Stomach smooth muscle (tissue), 2 donors: Measurements from ENCODE around the gene GTF2H4.
"Not testable (repeated sequence)": the region's sequence is repeated elsewhere in the genome, so short reads cannot be mapped to it uniquely, and the experiment has no call there.

ENCODE experiments used
- H3K27ac ChIP-seq: one replicate; pipeline ENCODE4 v1.7.0; 2013; ENCODE audit warnings: mild to moderate bottlenecking, low read length, inconsistent platforms
- H3K27me3 ChIP-seq, 2 donors: one replicate each; pipeline ENCODE4 v1.7.0; 2013; ENCODE audit warnings: low read length in 2 of 2; ENCODE audit not compliant: insufficient read depth in 2 of 2, control insufficient read depth in 1 of 2
- H3K36me3 ChIP-seq, 2 donors: one replicate each; pipeline ENCODE4 v1.7.0; 2013; ENCODE audit warnings: low read length in 2 of 2; ENCODE audit not compliant: control insufficient read depth in 2 of 2, insufficient read depth in 2 of 2
- H3K4me1 ChIP-seq: one replicate; pipeline ENCODE4 v1.7.0; 2013; ENCODE audit warnings: low read length; ENCODE audit not compliant: control insufficient read depth, insufficient read depth
- H3K4me3 ChIP-seq, 2 donors: one replicate each; pipeline ENCODE4 v1.7.0; 2013; ENCODE audit warnings: low read length in 2 of 2
- H3K9ac ChIP-seq, 2 donors: one replicate each; pipeline ENCODE4 v1.7.0; 2013; ENCODE audit warnings: low read length in 2 of 2, mild to moderate bottlenecking in 1 of 2
- H3K9me3 ChIP-seq, 2 donors: one replicate each; pipeline ENCODE4 v1.7.0; 2013; ENCODE audit warnings: low read length in 2 of 2; ENCODE audit not compliant: control insufficient read depth in 2 of 2
- donor health status: healthy.
- donor health status: Pancreatic carcinoma.

GTF2H4 gene

DNA sequence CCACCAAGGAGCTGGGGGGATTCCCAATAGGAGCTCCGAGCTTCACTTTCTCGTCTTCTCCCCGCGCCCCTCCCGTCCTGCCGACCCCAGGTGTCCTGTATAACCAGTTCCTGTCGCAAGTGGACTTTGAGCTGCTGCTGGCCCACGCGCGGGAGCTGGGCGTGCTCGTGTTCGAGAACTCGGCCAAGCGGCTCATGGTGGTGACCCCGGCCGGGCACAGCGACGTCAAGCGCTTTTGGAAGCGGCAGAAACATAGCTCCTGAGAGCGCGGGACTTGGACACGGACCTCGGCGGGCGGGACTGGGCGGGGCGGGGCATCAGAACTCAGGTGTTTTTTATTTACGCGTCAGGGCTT, 5.7 kb downstream of the GTF2H4 start:
- Histone ChIP-seq H3K27me3 (no peaks in the 10 kb centered on the region), H3K9me3 (no peaks in the 10 kb centered on the region), H3K9ac (peak overlapping the region; percentile 55 to 67), H3K27ac (peak overlapping the region; percentile 93), H3K4me1 (peaks cover 35% of the 10 kb centered on the region), H3K36me3 (peaks cover 14 to 33% of the 10 kb centered on the region in 2 donors), H3K4me3 (peak overlapping the region; percentile 34 to 80)

DNA sequence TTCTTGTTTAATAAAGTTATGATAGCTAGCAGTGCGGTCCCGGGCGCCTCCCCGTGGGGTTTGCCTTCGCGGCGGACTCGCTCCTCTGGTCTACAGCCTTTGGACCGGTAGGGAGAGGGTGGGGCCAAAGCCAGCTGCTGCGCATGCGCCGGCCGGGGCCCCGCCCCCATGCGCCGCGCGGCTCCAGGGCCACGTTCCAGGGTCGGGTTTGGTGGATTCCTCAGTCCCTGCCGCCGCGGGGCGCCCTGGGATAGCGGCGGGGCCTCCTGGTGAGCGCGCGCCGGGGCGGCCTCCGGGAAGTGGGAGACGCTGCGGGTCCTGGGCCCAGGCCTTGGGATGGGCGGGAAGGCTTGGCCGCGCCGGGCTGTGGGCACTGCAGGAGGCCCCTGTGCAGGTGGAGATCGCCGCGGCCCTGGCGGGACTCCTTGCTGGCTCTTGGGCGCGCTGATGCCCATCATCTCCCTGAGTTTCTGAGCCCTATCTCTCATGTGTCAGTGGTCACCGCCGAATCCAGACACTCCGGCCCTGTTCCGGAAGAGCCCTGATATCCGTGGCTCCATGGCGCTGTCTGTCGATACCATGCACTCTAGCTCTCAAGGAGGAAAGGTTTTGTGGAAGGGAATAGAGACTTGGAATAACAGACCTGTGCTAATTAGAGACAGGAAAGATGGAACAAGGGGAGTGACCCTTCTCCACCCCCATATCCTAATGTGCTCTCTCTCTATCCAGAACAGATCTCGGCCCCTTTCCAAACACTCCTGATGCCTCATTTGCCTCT, 6.3 kb downstream of the GTF2H4 start, which contains the start of gene VARS2:
Gene VARS2 (plus strand): TSS at position 163 of the 778 bp plus-strand sequence. CDS start 599 bp downstream, at position 762.
- Histone ChIP-seq H3K36me3 (peaks cover 16 to 33% of the 10 kb centered on the region in 2 donors), H3K27ac (peak within 1 kb of the TSS; percentile 93), H3K9ac (peak within 1 kb of the TSS; percentile 94 to 95), H3K4me1 (peaks cover 30% of the 10 kb centered on the region), H3K9me3 (no peaks in the 10 kb centered on the region), H3K4me3 (peak within 1 kb of the TSS; percentile 76 to 80), H3K27me3 (no peaks in the 10 kb centered on the region)

DNA sequence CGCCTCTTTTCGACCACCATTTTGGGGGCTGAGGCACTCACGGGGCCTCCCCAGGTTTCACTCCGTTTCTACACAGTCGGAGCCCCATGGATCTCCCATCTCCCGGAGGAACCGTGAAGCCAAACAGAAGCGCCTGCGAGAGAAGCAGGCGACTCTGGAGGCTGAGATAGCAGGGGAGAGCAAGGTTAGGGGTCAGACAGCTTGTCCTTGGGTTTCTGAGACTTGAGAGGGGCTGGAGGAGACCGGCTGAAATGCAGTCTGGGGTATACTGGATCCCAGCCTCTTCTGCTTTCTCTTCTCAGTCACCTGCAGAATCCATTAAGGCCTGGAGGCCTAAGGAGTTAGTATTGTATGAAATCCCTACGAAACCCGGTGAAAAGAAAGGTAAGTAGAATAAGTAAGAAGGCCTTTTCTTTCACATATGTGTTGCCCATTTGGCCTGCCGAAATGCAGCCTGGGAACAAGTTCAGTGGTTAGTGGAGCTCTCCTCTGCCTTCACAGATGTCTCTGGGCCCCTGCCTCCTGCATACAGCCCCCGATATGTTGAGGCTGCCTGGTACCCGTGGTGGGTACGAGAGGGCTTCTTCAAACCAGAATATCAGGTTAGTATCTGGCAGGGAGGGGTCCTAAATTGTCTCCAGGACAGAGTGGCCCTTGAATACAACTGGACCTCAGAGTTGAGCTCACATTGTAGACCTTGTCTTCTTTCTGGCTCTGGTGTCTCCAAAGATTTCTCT, 7.0 kb downstream of the GTF2H4 start:
- H3K36me3 ChIP-seq: peaks cover 22 to 36% of the 10 kb centered on the region in 2 donors
- H3K9ac ChIP-seq: peak overlapping the region; percentile 94 to 95
- H3K4me3 ChIP-seq: peak overlapping the region; percentile 76 to 80
- no peaks in the 10 kb centered on the region for H3K27me3 ChIP-seq
- H3K27ac ChIP-seq: peak overlapping the region; percentile 93
- peaks cover 26% of the 10 kb centered on the region for H3K4me1 ChIP-seq
- no peaks in the 10 kb centered on the region for H3K9me3 ChIP-seq

DNA sequence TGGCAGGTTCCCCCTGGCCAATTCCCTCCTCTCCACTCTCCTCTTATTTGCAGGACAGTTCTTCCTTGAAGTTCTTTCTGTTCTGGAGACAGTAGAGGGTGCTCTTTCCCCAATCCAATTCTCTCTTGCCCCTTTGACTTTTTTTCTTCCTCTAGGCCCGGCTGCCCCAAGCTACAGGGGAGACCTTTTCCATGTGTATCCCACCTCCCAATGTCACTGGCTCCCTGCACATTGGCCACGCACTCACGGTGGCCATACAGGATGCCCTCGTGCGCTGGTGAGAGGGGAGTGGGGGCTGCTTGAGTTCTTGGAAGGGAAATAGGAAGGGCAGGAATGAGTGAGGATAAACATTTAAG, 7.6 kb downstream of the GTF2H4 start:
- peak overlapping the region; percentile 94 to 95 for H3K9ac ChIP-seq
- H3K27me3 ChIP-seq: no peaks in the 10 kb centered on the region
- H3K27ac ChIP-seq: peak overlapping the region; percentile 93
- peak overlapping the region in 1 of 2 donors; percentile 12 for H3K4me3 ChIP-seq
- H3K9me3 ChIP-seq: no peaks in the 10 kb centered on the region
- H3K36me3 ChIP-seq: peaks cover 26 to 38% of the 10 kb centered on the region in 2 donors
- H3K4me1 ChIP-seq: peaks cover 26% of the 10 kb centered on the region

DNA sequence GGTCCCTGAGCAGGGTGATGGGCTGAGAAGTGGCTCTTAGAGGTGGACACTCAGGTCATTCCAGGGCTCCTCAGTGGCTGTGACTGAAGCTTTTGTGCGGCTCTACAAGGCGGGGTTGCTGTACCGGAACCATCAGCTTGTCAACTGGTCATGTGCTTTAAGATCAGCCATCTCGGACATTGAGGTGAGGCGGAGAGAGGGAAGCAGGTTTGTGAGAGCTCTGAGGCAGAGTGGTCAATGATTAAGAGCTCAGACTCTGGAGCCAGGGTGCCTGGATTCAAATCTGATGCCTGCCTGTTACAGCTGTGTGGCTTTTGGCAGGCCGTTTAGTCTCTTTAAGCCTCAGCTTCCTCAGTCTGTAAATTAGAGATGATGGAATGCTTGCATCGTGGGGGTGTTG, 9.0 kb downstream of the GTF2H4 start:
- Histone ChIP-seq H3K4me1 (peaks cover 26% of the 10 kb centered on the region), H3K27ac (no peak overlapping the region), H3K36me3 (peaks cover 26 to 36% of the 10 kb centered on the region in 2 donors), H3K9me3 (no peaks in the 10 kb centered on the region), H3K9ac (no peak overlapping the region), H3K4me3 (no peak overlapping the region), H3K27me3 (no peaks in the 10 kb centered on the region)

DNA sequence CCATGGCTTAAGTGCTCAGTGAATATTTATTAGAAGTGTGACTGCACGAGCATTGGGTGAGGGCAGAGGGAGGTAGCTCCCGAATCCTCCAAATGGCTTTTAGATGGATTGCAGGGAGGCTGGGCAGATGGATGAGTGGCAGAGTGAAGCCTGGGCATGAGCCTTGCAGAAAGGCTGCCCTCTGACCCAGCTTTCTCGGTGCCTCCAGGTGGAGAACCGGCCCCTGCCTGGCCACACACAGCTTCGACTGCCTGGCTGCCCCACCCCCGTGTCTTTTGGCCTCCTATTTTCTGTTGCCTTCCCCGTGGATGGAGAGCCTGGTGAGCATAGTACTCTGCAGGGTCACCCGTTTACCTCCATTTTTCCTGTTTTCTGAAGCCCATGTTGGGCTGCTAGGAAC, 9.5 kb downstream of the GTF2H4 start:
- no peak overlapping the region for H3K9ac ChIP-seq

DNA sequence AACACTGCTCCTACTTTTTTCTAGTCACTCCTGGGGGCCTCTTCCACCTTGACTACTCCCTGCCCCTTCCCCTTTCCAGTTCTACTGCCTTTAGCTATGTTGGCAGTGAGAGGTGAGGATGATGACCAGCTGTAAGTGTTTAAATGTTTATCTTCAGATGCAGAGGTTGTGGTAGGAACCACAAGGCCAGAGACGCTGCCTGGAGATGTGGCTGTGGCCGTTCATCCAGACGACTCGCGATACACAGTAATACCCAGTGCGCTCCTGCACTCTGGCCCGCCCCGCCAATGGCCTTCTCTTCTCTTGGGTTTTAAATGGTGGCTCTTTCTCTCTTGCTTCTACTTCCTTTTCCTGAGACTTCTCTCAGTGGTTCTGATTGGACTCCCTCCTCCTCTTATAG, 10.7 kb downstream of the GTF2H4 start:
- Histone ChIP-seq H3K4me1 (peaks cover 21% of the 10 kb centered on the region), H3K9me3 (no peaks in the 10 kb centered on the region), H3K9ac (no peak overlapping the region), H3K27me3 (no peaks in the 10 kb centered on the region), H3K36me3 (peaks cover 30 to 46% of the 10 kb centered on the region in 2 donors), H3K27ac (no peak overlapping the region), H3K4me3 (no peak overlapping the region)

More for the DNA sequence above, 9.5 kb downstream of the GTF2H4 start:
- H3K4me1 ChIP-seq: peaks cover 26% of the 10 kb centered on the region
- H3K27ac ChIP-seq: no peak overlapping the region
- no peaks in the 10 kb centered on the region for H3K9me3 ChIP-seq
- no peak overlapping the region for H3K4me3 ChIP-seq
- peaks cover 23 to 37% of the 10 kb centered on the region in 2 donors for H3K36me3 ChIP-seq
- no peaks in the 10 kb centered on the region for H3K27me3 ChIP-seq

DNA sequence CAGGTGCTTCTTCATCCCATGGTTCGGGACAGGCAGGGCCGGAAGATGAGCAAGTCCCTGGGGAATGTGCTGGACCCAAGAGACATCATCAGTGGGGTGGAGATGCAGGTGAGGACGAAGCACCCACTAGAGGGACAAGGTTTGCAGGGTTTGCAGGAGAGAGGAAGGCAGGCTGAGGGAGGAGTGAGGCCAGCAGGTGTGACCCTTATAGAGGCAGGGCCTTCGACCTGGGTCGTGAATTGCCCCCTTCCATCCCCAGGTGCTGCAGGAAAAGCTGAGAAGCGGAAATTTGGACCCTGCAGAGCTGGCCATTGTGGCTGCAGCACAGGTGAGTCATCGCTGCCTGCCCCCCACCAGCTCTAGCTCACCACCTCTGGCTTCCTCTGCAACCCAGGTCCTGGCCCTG, 14.4 kb downstream of the GTF2H4 start:
- no peak overlapping the region for H3K9ac ChIP-seq
- H3K36me3 ChIP-seq: peaks cover 45 to 56% of the 10 kb centered on the region in 2 donors
- H3K27ac ChIP-seq: no peak overlapping the region
- H3K27me3 ChIP-seq: no peaks in the 10 kb centered on the region
- H3K4me3 ChIP-seq: no peak overlapping the region
- H3K4me1 ChIP-seq: no peaks in the 10 kb centered on the region
- H3K9me3 ChIP-seq: no peaks in the 10 kb centered on the region

DNA sequence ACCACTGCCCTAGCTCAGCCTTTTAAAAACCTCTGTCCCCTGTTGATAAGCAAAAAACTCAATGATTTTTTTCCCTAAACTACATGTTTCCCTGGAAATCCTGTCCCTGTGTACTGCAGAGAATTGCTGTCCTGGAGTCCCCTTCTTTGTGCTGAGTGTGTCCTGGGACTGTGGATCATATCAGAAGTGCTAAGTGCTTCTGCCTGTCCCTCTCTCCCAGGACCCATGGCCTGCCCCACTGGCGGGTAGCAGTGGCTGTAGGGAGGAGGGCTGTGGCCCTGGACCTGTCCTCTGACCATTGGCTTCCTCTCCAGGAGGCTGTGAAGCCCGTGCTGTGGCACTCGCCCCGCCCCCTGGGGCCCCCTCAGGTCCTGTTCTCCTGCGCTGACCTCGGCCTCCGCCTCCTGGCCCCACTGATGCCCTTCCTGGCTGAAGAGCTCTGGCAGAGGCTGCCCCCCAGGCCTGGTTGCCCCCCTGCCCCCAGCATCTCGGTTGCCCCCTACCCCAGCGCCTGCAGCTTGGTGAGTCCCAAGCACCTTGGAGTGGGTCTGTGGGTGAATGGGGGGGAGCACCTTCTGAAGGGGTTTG, 16.1 kb downstream of the GTF2H4 start:
- not testable (repeated sequence) for H3K9ac ChIP-seq, H3K9me3 ChIP-seq, H3K4me1 ChIP-seq, H3K27ac ChIP-seq, H3K4me3 ChIP-seq, H3K27me3 ChIP-seq
- H3K36me3 ChIP-seq: peaks cover 42 to 52% of the 10 kb centered on the region in 2 donors

DNA sequence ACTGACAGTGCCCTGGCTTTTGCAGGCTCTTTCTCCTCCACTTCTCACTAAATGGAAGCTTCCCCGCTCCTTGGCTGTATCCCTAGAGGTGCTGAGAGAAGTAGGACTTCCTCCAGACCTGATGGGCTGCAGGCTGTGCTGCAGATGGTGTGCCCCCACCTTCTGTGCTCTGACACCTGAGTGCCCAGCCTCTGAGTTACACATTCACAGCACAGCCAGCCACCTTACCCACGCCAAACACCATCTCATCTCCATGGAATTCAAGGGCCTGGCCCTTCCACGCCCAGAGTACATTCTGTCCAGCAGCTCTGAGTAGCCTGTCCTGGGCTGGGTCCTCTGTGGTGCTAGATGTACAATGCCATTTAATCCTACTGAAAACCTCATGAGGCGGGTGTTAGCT, 18.6 kb downstream of the GTF2H4 start:
- H3K4me3 ChIP-seq: no peak overlapping the region
- peaks cover 4 to 7% of the 10 kb centered on the region in 2 donors for H3K9me3 ChIP-seq
- H3K4me1 ChIP-seq: no peaks in the 10 kb centered on the region
- H3K9ac ChIP-seq: no peak overlapping the region
- no peaks in the 10 kb centered on the region for H3K27me3 ChIP-seq
- no peak overlapping the region for H3K27ac ChIP-seq
- peaks cover 24 to 30% of the 10 kb centered on the region in 2 donors for H3K36me3 ChIP-seq
